GM18873 (cell line): ENCODE data around the gene CNPY2.
A peak's percentile ranks its signal among the peaks of the same experiment; 100 is the strongest.
"Not testable (repeated sequence)": the region's sequence is repeated elsewhere in the genome, so short reads cannot be mapped to it uniquely, and the experiment has no call there.

Experiments
- ATAC-seq: cut with Tn5 transposase; IDR thresholded peaks from one replicate; pipeline ENCODE4 v1.9.1; 2021; ENCODE audit warnings: mild to moderate bottlenecking, moderate library complexity, moderate number of reproducible peaks; ENCODE audit not compliant: unreplicated experiment, low FRiP score

CNPY2 gene

GRCh38 chr12:56299308-56299852, 16.4 kb downstream of the CNPY2 start:
- no peak for ATAC-seq

DNA sequence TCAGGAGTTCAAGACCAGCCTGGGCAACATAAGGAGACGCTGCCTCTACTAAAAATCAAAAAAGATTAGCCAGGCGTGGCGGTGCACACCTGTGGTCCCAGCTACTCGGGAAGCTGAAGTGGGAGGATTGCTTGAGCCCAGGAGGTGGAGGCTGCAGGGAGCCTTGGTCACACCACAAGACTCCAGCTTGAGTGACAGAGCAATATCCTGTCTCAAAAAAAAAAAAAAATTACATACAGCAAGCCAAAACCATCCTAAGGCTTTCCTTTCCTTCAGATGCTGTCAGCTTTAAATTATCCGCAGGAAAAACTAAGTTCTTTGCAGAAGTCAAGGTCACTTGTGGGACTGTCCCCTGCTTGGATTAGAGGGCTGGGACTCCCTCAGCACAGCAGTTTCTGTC, 17.0 kb downstream of the CNPY2 start:
- ATAC-seq = no peak

DNA sequence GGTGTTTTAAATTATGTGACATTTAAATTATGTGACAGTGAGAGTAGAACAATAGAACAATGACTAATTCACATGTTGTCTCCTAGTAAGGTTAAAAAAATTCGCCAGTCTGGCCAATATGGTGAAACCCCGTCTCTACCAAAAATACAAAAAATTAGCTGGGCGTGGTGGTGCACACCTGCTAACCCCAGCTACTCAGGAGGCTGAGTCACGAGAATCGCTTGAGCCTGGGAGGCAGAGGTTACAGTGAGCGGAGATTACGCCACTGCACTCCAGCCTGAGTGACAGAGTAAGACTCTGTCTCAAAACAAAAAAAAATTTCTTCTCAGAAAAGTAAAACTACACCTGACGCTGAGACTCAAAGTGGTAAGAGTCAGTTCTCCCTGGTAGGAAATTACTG, 18.4 kb downstream of the CNPY2 start:
- ATAC-seq = no peak

DNA sequence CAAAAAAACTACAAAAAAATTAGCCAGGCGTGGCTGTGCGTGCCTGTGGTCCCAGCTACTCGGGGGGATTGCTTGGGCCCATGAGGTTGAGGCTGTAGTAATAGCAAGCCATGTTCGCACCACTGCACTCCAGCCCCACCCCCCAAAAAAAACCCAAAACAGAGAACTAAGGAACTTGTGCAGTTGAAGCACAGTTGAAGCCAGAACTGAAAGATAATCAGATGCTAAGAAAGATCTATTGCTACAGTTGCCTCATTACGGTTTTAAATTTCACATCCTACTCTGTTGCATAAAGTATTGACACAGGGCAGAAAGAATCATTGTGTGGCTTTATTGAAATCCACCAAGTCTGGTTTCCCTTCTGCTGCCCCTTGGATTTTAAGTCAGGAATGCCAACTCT, 19.5 kb downstream of the CNPY2 start:
- no peak for ATAC-seq

GRCh38 chr12:56293795-56294194, 22.0 kb downstream of the CNPY2 start:
- ATAC-seq = no peak

DNA sequence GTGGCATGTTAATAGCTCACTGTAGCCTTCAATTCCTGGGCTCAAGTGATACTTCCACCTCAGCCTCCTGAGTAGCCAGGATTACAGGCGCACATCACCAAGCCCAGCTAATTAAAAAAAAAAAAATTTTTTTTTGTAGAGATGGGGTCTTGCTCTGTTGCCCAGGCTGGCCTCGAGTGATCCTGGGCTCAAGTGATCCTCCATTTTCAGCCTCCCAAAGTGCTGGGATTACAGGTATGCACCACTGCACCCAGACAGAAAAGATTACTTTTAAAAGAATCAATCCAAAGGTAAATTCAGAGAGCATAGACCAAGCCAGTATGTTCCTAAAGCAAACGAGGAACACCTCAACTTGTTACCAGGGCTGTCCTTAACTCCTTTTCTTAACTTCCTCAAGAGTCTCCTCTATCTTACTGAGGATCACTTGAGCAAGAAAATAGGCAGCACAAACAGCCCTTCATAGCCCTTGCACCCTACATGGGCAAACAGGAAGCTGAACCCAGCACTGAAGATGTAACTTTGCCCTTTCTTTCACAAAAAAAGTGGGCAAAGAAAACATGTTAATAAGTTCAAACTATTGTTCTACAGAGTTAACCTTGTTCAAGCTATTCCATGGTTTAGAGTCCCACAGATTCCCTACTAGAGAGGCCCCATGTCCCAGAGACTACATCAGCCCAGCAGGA, 26.9 kb downstream of the CNPY2 start:
- ATAC-seq = no peak

DNA sequence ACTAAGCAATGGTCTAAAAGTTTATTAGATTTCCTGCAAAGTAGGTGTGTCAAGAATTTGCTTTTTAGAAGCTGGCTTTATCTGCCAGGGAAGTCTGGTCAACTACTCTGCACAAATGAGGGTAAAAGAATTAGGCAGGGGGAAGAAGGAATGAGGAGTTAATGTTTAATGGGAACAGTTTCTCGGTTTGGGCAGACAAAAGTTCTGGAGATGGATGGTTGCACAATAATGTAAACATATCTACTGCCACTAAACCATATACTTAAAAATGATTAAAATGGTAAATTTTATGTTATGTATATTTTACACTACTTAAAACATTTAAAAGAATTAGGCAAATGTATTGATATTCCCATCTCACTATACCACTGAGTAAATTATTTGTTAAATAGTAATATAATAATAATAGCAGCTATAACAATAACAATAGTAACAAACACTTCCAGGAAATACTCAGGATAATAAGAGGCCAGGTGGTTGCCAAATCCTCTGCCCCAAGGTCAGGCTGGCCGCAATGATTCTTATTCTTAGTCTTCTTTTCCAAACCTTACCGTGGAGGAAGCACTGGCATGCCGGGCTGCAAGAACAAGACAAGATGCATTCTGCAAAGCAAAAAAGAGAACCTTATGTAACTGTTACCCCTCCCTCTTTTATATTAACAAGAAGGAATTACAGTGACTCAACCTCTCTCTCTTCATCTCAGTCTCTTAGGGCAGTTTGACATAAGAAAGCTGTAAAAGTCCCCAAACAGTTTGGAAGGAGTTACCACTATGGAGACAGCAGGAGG, 29.6 kb downstream of the CNPY2 start:
- no peak for ATAC-seq

DNA sequence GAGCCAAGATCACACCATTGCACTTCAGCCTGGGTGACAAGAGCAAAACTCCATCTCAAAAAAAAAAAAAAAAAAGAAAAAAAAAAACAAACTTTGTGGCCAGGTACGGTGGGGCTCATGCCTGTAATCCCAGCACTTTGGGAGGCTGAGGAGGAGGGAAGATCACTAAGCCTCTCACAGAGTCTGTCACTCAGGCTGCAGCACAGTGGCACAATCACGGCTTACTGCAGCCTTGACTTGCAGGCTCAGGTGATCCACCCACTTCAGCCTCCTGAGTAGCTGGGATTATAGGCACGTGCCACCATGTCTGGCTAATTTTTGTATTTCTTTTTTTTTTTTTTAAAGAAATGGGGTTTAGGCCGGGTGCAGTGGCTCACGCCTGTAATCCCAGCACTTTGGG, 31.5 kb downstream of the CNPY2 start:
- not testable (repeated sequence) for ATAC-seq

DNA sequence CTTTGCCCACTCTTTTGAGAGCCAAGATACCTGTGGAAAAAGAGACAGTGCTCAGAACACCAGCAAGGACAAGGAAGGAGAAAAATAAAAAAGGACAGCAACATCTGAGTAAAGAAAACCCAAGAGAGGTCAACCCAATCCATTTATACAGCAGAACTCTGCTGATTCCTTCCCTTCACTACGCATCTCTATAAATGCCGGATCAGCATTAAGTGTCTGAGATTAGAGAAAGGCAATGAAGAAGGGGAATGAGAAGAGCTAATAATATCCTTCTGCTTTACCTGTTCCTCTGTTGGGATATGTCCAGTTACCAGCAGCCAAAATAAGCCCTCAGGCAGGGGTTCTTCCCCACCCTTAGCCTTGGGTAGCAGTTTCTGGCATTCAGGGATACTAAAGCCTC, 33.2 kb downstream of the CNPY2 start:
- no peak for ATAC-seq

- ATAC-seq = no peak
Measured at GRCh38 chr12:56282030-56282429, 33.8 kb downstream of the CNPY2 start.

- no peak for ATAC-seq
Measured at GRCh38 chr12:56280849-56281248, 34.9 kb downstream of the CNPY2 start.

DNA sequence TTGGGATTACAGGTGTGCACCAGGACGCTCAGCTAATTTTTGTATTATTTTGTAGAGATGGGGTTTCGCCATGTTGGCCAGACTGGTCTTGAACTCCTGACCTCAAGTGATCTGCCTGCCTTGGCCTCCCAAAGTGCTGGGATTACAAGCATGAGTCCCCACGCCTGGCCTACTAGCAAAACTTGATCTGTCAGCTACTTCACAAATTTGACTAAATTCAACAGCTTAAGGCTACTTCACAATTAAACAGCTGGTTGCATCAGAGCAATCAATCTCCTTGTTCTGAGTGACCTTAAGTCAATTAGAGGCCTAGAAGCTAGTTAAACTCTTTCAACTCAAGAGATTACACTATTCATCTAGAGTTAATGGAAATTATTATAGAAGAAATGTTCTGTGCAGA, 36.9 kb downstream of the CNPY2 start:
- no peak for ATAC-seq

DNA sequence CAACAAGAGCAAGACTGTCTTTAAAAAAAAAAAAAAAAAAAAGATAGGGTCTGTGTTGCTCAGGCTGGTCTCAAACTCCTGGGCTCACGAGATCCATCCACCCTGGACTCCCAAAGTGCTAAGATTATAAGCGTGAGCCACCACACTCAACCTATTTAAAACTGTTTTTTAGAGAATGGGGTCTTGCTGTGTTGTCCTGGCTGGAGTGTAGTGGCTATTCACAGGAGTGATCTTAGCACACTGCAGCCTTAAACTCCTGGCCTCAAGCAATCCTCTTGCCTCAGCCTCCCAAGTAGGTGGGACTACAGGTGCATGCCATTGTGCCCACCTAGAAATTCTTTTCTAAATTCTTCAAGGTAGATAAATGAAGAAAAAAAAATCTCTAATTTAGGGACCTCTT, 41.5 kb downstream of the CNPY2 start:
- no peak for ATAC-seq

- ATAC-seq = not testable (repeated sequence)
Measured at GRCh38 chr12:56272468-56272867, 43.3 kb downstream of the CNPY2 start.

DNA sequence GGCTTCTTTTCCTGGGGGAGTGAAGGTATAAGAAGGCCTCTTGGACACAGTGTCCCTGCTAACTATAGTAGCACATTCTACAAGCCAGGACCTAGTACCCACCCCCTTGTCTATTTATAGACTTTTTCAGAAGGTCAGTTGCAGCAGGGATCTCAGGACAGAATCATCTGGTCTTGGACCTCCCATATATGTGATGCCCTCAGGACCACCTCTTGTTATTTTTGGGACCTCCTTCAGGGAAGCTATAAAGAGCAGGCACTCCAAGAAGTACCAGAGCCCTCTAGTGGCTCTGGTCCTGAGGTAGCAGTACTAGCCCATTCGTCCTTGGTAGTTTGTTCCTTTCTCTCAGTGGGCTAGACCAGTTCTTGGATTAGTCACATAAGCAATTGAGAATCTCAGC, 44.8 kb downstream of the CNPY2 start:
- ATAC-seq = no peak

DNA sequence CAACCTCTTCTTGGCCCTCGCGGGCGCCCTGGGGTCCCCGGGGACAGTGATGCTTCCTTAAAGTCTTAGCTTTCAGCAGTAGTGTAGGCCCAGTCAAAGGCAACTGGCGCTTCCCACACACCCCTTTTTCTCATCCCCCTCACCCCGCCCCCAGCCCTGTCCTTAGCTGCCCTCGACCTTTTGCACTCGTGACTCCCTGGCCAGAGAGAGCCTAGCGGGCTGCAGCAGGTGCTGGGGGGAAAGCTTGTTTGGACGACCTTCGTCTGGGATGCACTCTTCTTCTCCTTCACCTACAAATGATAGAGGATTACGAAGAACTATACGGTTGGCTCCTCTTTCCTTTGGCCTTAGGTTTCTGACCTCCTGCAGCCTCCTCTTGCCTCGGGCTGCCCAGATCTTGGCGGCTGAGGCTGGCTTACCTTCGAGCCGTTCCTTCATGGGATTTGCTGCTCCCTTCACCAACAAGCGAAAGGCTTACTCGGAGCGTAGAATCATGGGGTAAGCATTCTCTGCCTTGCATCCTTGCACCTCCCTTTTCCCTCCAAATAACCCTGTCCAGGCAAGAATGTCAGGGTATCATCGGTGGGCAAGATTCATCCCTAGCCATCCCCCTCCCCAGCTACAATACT, 48.2 kb downstream of the CNPY2 start:
- ATAC-seq = peak; percentile 4

DNA sequence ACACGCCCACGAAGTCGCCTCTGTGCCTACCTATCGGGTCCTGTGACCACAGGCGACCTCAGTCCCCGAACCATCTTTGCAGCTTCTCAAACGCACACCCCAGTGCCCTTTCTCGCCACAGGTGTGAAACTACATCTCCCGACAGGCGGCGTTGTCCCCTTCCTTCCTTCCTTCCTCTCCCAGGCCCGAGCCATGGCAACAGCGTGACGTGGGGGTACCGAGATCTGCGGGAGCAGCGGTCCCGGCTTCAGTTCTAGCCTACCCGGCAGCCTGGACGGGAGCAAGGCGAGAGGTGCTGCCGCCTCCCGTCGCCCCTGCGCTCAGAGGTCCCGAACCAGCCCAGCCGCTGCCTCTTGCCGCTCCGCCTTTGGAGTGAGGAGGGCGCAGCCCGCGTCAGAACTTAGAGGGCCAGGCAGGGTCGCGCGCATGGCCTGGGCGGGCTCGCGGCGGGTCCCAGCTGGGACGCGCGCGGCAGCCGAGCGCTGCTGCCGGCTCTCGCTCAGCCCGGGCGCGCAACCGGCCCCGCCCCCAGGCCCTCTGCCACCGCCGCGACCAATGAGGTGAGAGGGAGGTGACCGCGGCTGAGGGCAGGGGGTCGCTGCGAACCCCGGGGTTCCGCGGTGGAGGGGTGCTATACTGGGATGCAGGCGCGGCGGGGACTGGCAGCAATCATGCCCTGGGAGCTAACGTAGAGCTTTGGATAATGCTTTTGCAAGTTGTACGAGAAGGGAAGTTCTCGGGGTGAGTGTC, 48.9 kb downstream of the CNPY2 start, which contains the start of gene COQ10A:
Gene COQ10A (plus strand): TSS at position 250 of the 750 bp plus-strand sequence. CDS start 177 bp downstream, at position 427.
- ATAC-seq = peak; percentile 61

DNA sequence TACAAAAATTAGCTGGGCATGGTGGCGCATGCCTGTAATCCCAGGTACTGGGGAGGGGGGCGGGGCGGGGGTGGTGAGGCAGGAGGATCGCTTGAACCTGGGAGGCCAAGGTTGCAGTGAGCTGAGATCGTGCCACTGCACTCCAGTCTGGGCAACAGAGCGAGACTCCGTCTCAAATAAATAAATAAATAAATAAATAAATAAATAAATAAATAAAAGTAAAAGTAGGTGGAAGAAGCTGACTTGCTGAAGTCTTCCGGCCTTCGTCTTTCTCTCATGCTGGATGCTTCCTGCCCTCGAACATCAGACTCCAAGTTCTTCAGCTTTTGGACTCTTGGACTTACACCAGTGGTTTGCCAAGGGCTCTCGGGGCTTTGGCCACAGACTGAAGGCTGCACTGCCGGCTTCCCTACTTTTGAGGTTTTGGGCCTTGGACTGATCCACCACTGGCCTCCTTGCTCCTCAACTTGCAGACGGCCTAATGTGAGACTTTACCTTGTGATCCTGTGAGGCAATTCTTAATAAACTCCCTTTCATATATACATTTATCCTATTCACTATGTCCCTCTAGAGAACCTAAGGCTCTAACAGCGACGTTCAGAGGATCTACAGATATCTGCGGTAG, 49.6 kb downstream of the CNPY2 start:
- ATAC-seq = not testable (repeated sequence)

GRCh38 chr12:56262955-56263354, 52.8 kb downstream of the CNPY2 start:
- not testable (repeated sequence) for ATAC-seq
